WERI-Rb-1 (cell line): ENCODE measurements around the gene NECTIN1.

Experiments used
- DNase-seq: peaks from one replicate; pipeline ENCODE4 v3.0.0-alpha.2; 2020
- H3K27ac ChIP-seq: fragments of 250-450 bp; sonication (Bioruptor Pico); 2 replicates; pipeline ENCODE4 v1.5.1; 2020; ENCODE audit warnings: mild to moderate bottlenecking, moderate library complexity
- H3K27me3 ChIP-seq: fragments of 250-450 bp; sonication (Bioruptor Pico); 2 replicates; pipeline ENCODE4 v1.5.1; 2021; ENCODE audit warnings: mild to moderate bottlenecking, low read depth, moderate library complexity; ENCODE audit not compliant: insufficient read depth, severe bottlenecking
- H3K36me3 ChIP-seq: fragments of 250-450 bp; sonication (Bioruptor Pico); 2 replicates; pipeline ENCODE4 v1.5.1; 2020; ENCODE audit warnings: mild to moderate bottlenecking, moderate library complexity
- H3K4me3 ChIP-seq: 2 replicates; pipeline ENCODE4 v1.5.1; 2011; ENCODE audit warnings: low read depth, mild to moderate bottlenecking, control low read depth, low read length
- H3K9me3 ChIP-seq: fragments of 250-450 bp; sonication (Bioruptor Pico); 2 replicates; pipeline ENCODE4 v1.5.1; 2021; ENCODE audit warnings: mild to moderate bottlenecking, moderate library complexity; ENCODE audit not compliant: severe bottlenecking
- CTCF ChIP-seq: IDR thresholded peaks from 2 replicates; pipeline ENCODE4 v1.5.1; 2011; ENCODE audit warnings: low read depth, mild to moderate bottlenecking, control low read depth, inconsistent platforms, low read length

NECTIN1 gene

GRCh38 chr11:119774172-119774763 is 45.3 kb upstream of the NECTIN1 start:
- H3K4me3 ChIP-seq, result no peak overlapping the region
- DNase-seq, result no peak
- H3K27ac ChIP-seq, result no peak overlapping the region
- H3K36me3 ChIP-seq, result no peaks in the 10 kb centered on the region
- TF ChIP-seq CTCF, result no peak
- no peaks in the 10 kb centered on the region for H3K27me3 ChIP-seq
- no peaks in the 10 kb centered on the region for H3K9me3 ChIP-seq

- Histone ChIP-seq H3K9me3 (no peaks in the 10 kb centered on the region), H3K4me3 (no peak overlapping the region), H3K27ac (no peak overlapping the region), H3K36me3 (no peaks in the 10 kb centered on the region), H3K27me3 (no peaks in the 10 kb centered on the region)
- no peak for DNase-seq
- peak; percentile 10; the same call in 1 of the 2 replicates for TF ChIP-seq CTCF
Measured at GRCh38 chr11:119772641-119773415, 43.8 kb upstream of the NECTIN1 start.

GRCh38 chr11:119772076-119772475 is 43.1 kb upstream of the NECTIN1 start:
- no peak overlapping the region for H3K4me3 ChIP-seq
- H3K27ac ChIP-seq, result no peak overlapping the region
- H3K9me3 ChIP-seq, result peaks cover 3% of the 10 kb centered on the region
- TF ChIP-seq CTCF, result no peak
- H3K27me3 ChIP-seq, result no peaks in the 10 kb centered on the region
- no peaks in the 10 kb centered on the region for H3K36me3 ChIP-seq
- DNase-seq, result no peak

GRCh38 chr11:119771172-119771770 is 42.3 kb upstream of the NECTIN1 start:
- H3K9me3 ChIP-seq, result peaks cover 3% of the 10 kb centered on the region
- no peak for TF ChIP-seq CTCF
- no peaks in the 10 kb centered on the region for H3K36me3 ChIP-seq
- no peaks in the 10 kb centered on the region for H3K27me3 ChIP-seq
- no peak overlapping the region for H3K4me3 ChIP-seq
- DNase-seq, result no peak
- no peak overlapping the region for H3K27ac ChIP-seq

GRCh38 chr11:119765628-119766027 is 36.6 kb upstream of the NECTIN1 start:
- Histone ChIP-seq H3K27me3 (no peaks in the 10 kb centered on the region), H3K9me3 (peaks cover 3% of the 10 kb centered on the region), H3K27ac (no peak overlapping the region), H3K36me3 (no peaks in the 10 kb centered on the region), H3K4me3 (no peak overlapping the region)
- no peak for TF ChIP-seq CTCF
- DNase-seq, result no peak
